ENCODE data around the gene MEAF6.

Gene MEAF6

GRCh38 chr1:37473431-37474045 is 41.0 kb downstream of the MEAF6 start:
- DNase-seq (ENCODE audit: low spot score) = peak; percentile 25

GRCh38 chr1:37472994-37473393 is 41.6 kb downstream of the MEAF6 start:
- DNase-seq (ENCODE audit: low spot score) = no peak

- peak; percentile 31 for DNase-seq (ENCODE audit: low spot score)
Measured at GRCh38 chr1:37472281-37472680, 42.3 kb downstream of the MEAF6 start.

DNA sequence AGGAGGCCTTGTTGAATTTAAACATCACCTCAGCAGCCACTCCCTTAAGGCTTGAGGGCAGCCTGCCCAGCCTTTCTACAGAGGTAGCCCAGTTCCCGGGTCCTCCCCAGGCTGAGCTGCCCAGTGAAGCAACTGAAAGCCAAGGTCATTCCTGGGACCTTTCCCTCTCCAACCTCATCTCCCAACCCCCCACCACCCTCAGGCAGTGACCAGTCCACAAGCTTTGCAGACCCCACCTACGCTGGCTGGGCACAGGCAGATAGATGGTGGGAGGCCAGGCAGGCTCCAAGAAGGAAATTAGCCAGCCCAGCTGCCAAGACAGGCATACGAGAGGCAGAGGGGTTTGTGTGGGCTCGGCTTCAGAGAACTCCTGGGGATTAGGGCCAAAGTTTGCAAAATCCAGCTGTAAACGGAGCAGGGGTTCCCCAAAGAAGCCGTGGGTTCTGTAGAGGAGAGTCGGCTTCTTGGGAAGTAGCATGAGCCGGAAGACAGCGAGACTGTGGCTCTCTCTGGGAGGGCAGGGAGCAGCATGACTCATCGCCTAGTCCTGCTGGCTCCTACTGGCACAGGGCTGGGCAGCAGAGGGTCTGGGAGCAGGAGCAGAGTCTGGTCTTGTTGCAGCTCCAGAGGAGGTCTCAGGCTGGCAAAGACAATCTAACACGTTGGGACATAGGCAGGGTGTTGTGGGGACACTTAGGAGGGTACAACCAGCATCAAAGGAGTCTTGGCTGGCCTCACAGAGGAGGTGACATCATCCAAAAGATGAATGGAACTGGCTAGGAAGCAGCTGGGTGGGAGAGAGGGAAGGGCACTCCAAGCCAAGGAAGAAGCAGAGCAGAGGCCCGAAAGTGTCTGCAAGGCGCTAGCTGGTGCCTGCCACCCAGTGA is 43.0 kb downstream of the MEAF6 start:
- DNase-seq (ENCODE audit: low spot score) = peak; percentile 38

DNA sequence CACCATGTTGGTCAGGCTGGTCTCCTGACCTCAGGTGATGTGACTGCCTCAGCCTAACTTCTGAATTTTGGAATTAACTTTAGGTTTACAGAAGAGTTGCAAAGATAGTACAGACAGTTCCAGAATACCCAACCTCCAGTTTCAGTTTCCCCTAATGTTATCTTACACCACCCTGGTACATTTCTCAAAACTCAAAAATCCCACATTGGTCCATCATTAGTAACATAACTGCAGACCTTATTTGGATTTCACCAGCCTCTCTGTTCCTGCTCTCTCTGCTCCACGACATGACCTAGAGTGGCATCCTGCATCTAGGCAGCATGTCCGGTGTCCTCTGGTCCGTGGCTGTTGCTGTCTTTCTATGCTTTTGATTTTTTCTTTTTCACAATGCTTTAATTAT is 45.2 kb downstream of the MEAF6 start:
- no peak for DNase-seq (ENCODE audit: low spot score)

DNA sequence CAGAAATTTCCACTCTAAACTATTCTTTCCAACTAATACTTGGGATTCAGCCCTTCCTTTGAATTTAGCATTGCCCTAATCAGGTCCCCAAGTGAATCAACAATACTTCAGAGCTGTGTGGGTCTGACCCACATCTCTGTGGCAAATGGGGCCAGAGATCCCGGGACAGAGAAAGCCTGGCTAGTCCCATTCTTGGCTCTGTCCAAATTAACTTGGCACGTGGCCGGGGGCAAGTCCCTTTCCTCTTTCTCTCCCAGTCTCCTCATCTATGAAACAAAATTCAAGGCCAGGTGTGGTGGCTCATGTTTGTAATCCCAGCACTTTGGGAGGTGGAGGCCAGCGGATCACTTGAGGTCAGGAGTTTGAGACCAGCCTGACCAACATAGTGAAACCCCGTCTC is 46.5 kb downstream of the MEAF6 start:
- DNase-seq (ENCODE audit: low spot score) = no peak

DNA sequence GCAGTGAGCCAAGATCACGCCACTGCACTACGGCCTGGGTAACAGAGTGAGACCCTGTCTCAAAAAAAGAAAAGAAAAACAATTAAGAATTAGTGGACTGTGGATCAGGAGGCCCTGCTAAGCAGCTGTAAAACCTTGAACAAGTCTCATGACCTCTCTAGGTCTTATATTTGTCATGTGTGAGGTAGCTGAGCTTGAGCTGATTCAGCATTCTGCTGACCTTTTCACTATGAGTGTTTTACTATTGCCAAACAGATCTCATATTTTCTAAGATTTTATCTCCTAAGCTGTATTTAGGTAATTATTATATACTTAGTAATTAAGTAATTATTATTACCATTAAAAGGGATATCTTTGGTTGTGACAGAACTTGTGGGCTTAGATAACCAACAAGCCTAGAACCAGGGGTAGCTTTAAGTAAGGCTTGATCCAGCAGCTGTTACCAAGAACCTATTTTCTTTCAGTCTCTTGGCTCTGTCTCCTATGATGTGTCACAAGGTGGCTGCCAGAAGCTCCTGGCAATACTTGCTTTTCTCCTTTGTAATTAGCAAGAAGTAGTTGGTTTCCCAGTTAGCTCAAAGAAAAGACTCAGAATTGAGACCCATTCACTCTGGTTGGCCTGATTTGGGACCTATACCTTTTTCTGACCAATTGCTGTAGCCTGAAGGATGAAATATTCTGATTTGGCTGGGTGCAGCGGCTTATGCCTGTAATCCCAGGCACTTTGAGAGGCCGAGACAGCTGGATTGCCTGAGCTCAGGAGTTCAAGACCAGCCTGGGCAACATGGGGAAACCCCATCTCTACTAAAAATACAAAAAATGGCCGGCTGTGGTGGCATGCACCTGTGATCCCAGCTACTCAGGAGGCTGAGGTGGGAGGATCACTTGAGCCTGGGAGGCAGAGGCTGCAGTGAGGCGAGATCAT is 48.7 kb downstream of the MEAF6 start:
- DNase-seq (ENCODE audit: low spot score) = no peak

DNA sequence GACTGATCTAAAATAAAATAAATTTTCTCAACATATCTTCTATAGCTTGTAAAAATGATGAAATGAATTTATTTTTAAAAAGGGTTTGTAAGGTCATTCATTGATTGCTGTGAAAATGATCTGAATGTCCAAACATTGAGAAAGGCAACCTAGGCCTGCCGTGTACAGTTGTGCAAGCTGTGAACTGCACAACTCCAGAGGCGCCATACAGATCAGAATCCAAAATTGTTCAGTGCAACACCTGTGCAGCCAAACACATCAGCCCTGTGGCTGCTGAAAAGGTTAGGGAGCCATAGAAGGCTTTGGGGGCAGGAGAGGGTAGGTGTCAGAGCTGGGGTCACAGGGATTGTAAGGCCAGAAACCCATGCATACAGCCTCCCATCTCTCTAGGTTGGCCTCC is 50.1 kb downstream of the MEAF6 start:
- DNase-seq (ENCODE audit: low spot score) = no peak

DNA sequence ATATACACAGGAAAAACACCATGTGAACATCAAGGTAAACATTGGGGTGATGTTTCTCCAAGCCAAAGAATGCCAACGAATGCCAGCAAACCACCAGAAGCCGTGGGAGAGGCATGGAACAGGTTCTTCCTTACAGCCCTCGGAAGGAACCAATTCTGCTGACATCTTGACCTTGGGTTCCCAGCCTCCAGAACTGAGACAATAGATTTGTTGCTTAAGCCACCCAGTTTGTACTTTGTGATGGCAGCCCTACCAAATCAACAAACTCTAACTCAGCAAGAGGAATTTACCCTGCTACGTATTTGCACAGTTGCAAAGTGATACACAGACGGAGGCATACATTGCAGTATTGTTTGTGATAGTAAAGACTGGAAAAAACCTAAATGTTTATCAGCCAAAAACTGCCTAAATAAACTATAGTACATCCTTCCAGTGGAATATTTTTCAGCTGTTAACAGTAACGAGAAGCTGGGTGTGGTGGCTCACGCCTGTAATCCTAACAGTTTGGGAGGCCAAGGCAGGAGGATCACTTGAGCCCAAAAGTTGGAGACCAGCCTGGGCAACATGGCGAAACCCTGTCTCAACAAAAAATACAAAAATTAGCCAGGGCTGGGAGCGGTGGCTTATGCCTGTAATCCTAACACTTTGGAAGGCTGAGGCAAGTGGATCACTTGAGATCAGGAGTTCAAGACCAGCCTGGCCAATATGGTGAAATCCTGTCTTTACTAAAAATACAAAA is 52.7 kb downstream of the MEAF6 start:
- DNase-seq (ENCODE audit: low spot score) = no peak

GRCh38 chr1:37458551-37458950 is 56.0 kb downstream of the MEAF6 start:
- DNase-seq (ENCODE audit: low spot score) = no peak

GRCh38 chr1:37456614-37457013 is 58.0 kb downstream of the MEAF6 start:
- no peak for DNase-seq (ENCODE audit: low spot score)

GRCh38 chr1:37455516-37455915 is 59.0 kb downstream of the MEAF6 start:
- no peak for DNase-seq (ENCODE audit: low spot score)

DNA sequence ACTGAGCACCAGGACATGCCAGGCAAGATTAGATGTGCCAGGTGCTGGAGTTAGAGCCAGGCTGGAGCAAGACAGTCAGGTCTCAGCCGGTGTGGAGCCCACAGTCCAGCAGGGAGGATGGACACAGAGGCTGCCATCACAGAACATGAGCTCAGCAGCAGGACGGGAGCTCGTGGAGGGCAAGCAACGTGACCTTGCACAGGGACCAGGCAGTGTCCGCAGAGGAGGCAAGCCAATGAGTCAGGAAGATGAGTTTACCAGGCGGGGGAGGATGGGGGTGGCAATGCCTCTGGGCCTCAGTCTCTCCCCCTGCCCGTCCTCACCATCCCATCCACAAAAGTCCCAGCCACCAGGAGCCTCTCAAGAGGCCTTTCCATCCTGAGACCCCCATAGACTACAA is 60.9 kb downstream of the MEAF6 start:
- DNase-seq (ENCODE audit: low spot score) = no peak

GRCh38 chr1:37452416-37452815 is 62.1 kb downstream of the MEAF6 start:
- DNase-seq (ENCODE audit: low spot score) = no peak

GRCh38 chr1:37449936-37450335 is 64.6 kb downstream of the MEAF6 start:
- DNase-seq (ENCODE audit: low spot score) = no peak

- no peak for DNase-seq (ENCODE audit: low spot score)
Measured at GRCh38 chr1:37448691-37449417, 65.7 kb downstream of the MEAF6 start.

GRCh38 chr1:37448185-37448584 is 66.4 kb downstream of the MEAF6 start:
- DNase-seq (ENCODE audit: low spot score) = no peak

GRCh38 chr1:37446874-37447273 is 67.7 kb downstream of the MEAF6 start:
- DNase-seq (ENCODE audit: low spot score) = no peak

DNA sequence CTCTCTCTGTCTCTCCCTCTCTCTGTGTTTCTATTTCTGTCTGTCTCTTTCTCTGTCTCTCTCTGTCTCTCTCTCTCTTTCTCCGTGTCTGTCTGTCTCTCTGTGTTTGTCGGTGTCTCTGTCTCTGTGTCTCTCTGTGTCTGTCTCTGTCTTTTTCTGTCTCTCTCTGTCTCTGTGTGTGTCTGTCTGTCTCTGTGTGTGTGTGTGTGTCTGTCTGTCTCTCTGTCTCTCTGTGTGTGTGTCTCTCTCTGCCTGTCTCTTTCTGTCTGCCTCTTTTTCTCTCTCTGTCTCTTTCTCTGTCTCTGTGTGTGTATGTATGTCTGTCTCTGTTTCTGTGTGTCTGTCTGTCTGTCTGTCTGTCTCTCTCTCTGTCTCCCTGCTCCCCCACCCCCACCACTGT is 71.9 kb downstream of the MEAF6 start:
- no peak for DNase-seq (ENCODE audit: low spot score)
